HG03025 (cell line): Measurements from ENCODE around the gene CEP83.

Experiments used
- ATAC-seq: cut with Tn5 transposase; IDR thresholded peaks from one replicate; pipeline ENCODE4 v1.9.1; 2021; ENCODE audit warnings: mild to moderate bottlenecking, moderate library complexity; ENCODE audit not compliant: unreplicated experiment, low FRiP score

CEP83 gene

GRCh38 chr12:94386422-94386821 lies 73.2 kb downstream of the CEP83 start:
- no peak for ATAC-seq

GRCh38 chr12:94384030-94384429 lies 75.6 kb downstream of the CEP83 start:
- ATAC-seq = no peak

- ATAC-seq = no peak
These were observed 79.2 kb downstream of the CEP83 start for GRCh38 chr12:94380507-94380906.

GRCh38 chr12:94379479-94380113 lies 80.1 kb downstream of the CEP83 start:
- no peak for ATAC-seq

GRCh38 chr12:94377599-94377998 lies 82.1 kb downstream of the CEP83 start:
- no peak for ATAC-seq

GRCh38 chr12:94374124-94374523 lies 85.5 kb downstream of the CEP83 start:
- ATAC-seq = no peak

GRCh38 chr12:94372461-94372860 lies 87.2 kb downstream of the CEP83 start:
- ATAC-seq = no peak

GRCh38 chr12:94362653-94363052 lies 97.0 kb downstream of the CEP83 start:
- no peak for ATAC-seq

- ATAC-seq = no peak
These were observed 99.9 kb downstream of the CEP83 start for GRCh38 chr12:94359761-94360160.

GRCh38 chr12:94353130-94353529 lies 106.5 kb downstream of the CEP83 start:
- ATAC-seq = no peak

GRCh38 chr12:94340573-94340972 lies 119.1 kb downstream of the CEP83 start:
- no peak for ATAC-seq

GRCh38 chr12:94338006-94338794 lies 121.5 kb downstream of the CEP83 start:
- no peak for ATAC-seq

- ATAC-seq = no peak
These were observed 123.3 kb downstream of the CEP83 start for GRCh38 chr12:94336211-94336925.

GRCh38 chr12:94333396-94333795 lies 126.3 kb downstream of the CEP83 start:
- ATAC-seq = no peak

- no peak for ATAC-seq
These were observed 130.3 kb downstream of the CEP83 start for GRCh38 chr12:94329366-94329765.

GRCh38 chr12:94327809-94328208 lies 131.9 kb downstream of the CEP83 start:
- ATAC-seq = no peak

GRCh38 chr12:94326727-94327126 lies 132.9 kb downstream of the CEP83 start:
- no peak for ATAC-seq

- ATAC-seq = no peak
These were observed 133.4 kb downstream of the CEP83 start for GRCh38 chr12:94326234-94326633.

GRCh38 chr12:94322346-94322745 lies 137.3 kb downstream of the CEP83 start:
- no peak for ATAC-seq

- no peak for ATAC-seq
These were observed 139.6 kb downstream of the CEP83 start for GRCh38 chr12:94320109-94320508.

- ATAC-seq = no peak
These were observed 141.5 kb downstream of the CEP83 start for GRCh38 chr12:94318181-94318580.
